ENCODE results near the gene SYNJ1. TPM values are rescaled to one million over a fixed set of nuclear protein-coding genes. Genes with fewer than 3 reads are reported as not detected.

SYNJ1 gene
- total RNA-seq, 1 donor from 2014 or later, result 24.8 TPM

DNA sequence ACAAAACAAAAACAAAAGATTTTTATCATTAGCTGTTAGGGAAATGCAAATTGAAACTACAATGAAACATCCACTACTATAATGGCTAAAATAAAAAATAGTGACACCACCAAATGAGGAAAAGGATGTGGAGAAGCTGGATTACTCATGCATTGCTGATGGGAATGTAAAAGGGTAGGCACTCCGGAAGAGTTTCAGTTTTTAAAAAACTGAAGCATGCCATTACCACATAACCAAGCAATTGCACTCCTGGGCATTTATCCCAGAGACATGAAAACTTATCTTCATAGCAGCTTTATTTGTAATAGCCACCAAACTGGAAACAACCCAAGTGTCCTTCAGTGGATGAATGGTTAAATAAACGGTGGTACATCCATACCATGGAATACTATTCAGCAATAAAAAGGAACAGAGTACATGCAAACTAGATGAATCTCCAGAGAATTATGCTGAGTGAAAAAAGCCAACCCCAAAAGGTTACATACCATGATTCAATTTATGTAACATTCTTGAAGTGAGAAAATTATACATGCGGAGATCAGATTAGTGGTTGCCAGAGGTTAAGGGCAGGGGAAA lies 101.1 kb downstream of the SYNJ1 start:
- intact Hi-C loops (cut with micrococcal nuclease), result no loop called here

- intact Hi-C loops (cut with micrococcal nuclease), result loop anchor here (10.0 kb wide), 1 partner anchor 647 kb away; the partner anchor contains the start of gene IL10RB
Observed at GRCh38 chr21:32618218-32618617, 109.6 kb downstream of the SYNJ1 start.

DNA sequence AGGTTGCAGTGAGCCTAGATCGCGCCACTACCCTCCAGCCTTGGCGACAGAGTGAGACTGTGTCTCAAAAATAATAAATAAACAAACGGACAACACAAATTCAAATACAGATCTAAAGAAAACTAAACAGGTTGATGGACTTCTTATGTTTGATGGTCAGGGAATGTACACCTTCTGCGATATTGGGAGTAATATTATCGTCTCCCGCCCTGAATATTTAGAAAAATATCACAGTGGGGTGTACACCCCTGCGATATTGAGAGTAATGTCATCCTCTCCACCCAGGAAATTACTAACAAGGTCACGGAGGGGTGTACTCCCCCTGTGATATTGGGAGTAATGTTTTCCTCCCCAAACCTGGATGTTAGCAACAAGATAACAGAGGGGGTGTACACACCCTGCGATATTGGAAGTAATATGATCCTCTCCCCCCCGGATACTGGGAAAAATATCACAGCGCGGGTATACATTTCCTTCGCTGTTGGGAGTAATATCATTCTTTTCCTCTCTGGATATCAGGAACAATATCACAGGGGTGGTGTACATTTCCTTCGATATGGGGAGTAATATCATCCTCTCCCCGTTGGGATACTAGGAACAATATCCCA lies 114.3 kb downstream of the SYNJ1 start:
- intact Hi-C loops (cut with micrococcal nuclease), result loop anchor here (2.0 to 10.0 kb wide), 5 partner anchors 43 to 929 kb away; partner anchors contain the start of genes GART, IFNAR1, IL10RB and SCAF4

DNA sequence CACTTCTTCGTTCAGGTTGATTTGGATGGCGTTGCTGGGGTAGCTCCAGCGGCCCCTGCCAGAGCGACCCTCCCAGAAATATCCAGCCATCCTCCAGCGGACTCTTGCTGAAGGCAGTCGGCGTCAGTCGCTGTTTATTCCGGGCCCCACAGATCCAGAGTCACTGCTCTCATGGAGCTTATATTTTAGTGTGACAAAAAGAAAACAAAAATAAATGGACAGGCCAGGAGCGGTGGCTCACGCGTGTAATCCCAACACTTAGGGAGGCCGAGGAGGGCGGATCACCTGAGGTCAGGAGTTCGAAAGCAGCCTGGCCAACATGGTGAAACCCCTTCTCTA lies 114.8 kb downstream of the SYNJ1 start:
- intact Hi-C loops (cut with micrococcal nuclease), result loop anchor here (1.0 to 10.0 kb wide), 11 partner anchors 12 to 1029 kb away; partner anchors contain the start of genes GART, IFNAR1, IL10RB and ITSN1

DNA sequence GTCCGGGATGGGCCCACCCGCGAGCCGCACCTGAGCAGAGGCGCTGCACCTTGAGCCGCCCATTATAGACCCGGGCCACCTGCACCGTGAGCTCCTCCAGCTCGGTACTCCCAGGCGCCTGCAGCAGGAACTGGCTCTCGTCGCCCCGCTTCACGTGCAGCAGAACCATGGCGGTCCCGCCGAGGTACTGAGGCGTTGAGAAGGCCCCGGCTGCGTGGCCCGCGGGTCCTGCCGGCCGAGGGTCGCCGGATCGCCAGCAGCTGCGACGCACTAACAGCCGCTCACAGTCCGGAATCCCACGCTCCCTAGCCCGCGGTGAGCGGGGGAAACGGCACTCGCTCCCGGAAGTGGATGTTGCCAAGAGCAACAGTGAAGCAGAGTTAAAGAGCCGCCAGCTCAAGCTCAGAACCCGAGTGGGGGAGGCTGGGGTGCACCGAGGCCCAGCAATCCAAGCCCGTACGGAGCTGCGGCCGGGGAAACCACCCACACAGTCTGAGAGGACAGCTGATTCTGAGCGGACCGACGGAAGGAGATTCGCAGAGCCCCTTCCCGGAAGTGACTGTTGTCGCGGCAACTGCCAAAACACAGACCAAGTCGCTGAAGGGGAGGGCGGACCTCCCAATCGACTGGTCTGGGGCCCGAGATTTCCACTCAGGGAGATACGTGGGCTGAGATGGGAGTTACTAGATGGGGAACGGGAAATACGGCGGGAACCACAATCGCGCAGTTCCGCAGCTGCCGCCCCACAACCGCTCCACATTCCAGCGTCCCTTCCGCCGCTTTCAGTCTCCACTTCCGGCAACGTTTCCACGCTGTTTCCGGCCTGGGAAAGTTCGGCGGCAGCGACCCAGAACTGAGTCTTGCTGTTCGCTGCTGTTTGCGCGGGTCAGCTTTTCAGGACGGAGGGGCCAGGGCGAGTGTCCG lies 115.5 kb downstream of the SYNJ1 start, which contains the start of gene CFAP298:
TSS of gene CFAP298 (minus strand) at position 303 of the 924 bp plus-strand sequence. CDS start at position 169, 134 bp downstream.
- intact Hi-C loops (cut with micrococcal nuclease), result loop anchor here (1.0 to 10.0 kb wide), 11 partner anchors 11 to 1030 kb away; partner anchors contain the start of genes GART, IFNAR1, IL10RB and ITSN1

DNA sequence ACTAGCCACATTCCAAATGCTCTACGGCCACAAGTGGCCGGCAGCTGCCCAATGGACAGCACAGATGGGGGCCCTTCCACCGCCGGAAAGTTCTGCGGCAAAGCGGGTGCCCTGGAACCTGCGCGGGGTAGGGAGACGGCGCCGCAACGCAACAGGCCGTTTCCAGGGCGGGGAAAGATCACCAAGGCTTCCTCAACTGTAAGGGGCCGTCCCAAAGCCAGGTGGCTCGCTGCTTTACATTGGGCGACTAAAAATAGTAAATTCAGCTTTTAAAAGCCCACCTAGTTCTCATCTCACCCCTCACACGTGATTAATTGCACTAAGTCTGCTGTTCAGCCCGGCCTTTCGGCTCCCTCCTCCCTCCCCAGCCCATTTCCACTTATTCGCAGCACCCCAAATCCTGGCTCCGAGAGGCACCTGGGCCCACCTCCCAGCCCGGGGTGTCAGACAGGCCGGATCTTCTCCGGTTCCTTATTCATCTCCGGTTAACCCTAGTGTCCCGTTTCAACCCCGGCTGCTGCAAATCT lies 116.3 kb downstream of the SYNJ1 start:
- intact Hi-C loops (cut with micrococcal nuclease), result loop anchor here (5.0 to 10.0 kb wide), 2 partner anchors 653 to 711 kb away; partner anchors contain the start of genes IFNAR1 and IL10RB

GRCh38 chr21:32610940-32611339 lies 116.9 kb downstream of the SYNJ1 start:
- intact Hi-C loops (cut with micrococcal nuclease), result loop anchor here (5.0 to 10.0 kb wide), 2 partner anchors 654 to 711 kb away; partner anchors contain the start of genes IFNAR1 and IL10RB

DNA sequence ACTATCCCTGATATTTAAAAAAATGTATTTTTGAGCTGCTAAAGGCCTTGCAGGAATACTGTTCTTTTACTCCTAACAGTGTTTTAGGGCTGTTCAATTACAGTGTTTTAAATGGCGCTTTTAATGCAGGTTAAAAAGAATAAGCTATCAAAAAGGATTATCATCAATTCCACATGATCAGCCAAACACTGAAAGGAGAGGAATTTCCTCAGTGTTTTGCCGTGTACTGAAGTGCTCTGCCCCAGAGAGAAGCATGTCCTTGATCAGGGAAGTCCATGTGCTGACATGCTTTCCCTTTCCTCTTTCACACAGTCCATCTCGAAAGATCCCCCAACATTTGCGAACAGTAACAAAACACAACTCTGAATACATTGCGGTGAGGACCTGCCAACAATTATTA lies 119.0 kb downstream of the SYNJ1 start:
- intact Hi-C loops (cut with micrococcal nuclease), result no loop called here

GRCh38 chr21:32605469-32605868 lies 122.3 kb downstream of the SYNJ1 start:
- intact Hi-C loops (cut with micrococcal nuclease), result no loop called here

GRCh38 chr21:32604464-32604863 lies 123.3 kb downstream of the SYNJ1 start:
- intact Hi-C loops (cut with micrococcal nuclease), result no loop called here

GRCh38 chr21:32603131-32603530 lies 124.7 kb downstream of the SYNJ1 start:
- intact Hi-C loops (cut with micrococcal nuclease), result no loop called here

- intact Hi-C loops (cut with micrococcal nuclease), result no loop called here
Observed at GRCh38 chr21:32602099-32602498, 125.7 kb downstream of the SYNJ1 start.

DNA sequence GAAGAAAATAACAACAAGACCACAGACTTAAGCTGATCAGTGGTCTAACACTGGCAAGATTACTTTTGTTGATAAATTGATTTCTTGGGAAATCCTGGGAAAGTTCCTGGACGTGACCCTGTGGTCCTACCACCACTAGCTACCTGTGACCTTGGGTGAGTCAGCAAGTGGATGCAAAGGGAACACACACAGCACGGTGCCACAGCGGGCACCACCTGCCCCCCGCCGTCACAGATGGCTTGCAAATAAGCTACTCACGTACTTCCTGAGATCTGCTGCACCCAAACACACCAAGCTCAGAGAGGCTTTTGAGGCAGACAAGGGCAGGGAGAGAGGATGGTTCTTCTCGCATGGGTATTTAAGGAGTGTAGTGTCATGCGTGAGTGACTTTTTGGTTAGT lies 128.3 kb downstream of the SYNJ1 start:
- intact Hi-C loops (cut with micrococcal nuclease), result no loop called here

GRCh38 chr21:32599091-32599490 lies 128.7 kb downstream of the SYNJ1 start:
- intact Hi-C loops (cut with micrococcal nuclease), result no loop called here

DNA sequence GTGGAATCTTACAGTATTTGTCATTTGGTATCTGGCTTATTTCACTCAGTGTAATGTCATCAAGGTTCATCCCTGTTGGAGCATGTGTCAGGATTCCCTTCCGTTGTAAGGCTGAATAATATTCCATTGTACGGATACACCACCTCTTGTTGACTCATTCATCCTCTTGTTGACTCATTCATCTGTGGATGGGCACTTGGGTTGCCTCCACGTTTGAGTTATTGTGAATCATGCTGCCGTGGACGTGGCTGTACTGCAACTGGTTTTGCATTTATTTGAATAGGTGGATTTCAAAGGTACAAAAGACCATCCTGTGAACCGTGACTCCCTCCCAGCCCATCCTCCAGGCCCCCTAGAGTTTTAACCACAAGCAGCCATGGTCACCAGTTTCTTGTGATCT lies 130.6 kb downstream of the SYNJ1 start:
- intact Hi-C loops (cut with micrococcal nuclease), result no loop called here

DNA sequence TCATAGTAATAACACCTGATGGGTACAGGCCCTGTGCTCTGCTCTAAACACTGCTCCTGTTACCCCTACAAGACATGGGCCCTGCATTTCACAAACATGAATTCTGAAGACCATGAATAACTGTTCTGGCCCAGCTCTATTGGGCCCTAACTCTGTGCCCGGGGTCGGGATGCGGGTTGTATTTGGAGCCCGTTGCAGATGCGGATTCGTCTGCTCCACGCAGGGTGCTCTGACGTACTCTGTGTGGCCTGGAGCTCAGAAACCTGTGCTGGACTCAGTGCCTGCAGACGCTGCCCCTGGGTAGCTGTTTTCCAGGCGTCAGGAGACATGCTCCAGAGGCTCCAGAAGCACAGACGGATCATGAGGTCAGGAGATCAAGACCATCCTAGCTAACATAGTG lies 132.4 kb downstream of the SYNJ1 start:
- intact Hi-C loops (cut with micrococcal nuclease), result no loop called here

DNA sequence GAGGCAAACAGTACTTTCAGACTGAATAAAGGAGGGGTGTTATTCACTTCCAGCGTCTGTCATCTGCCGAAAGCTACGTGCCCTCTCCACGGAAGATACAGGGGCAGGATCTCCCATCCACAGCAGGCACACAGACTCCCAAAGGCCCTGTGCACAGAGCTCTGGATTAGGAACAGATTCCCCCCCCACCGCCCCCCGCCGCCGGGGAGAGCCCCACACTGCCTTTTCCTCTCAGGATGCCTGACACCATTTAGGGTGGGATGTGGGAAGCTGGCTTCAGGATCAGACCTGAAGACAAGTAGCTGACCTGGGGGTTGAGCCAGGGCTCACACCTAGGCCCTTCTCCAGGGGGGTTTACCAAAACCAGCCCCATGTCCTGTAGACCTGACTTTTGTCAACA lies 134.1 kb downstream of the SYNJ1 start:
- intact Hi-C loops (cut with micrococcal nuclease), result no loop called here

GRCh38 chr21:32592929-32593502 lies 134.8 kb downstream of the SYNJ1 start:
- intact Hi-C loops (cut with micrococcal nuclease), result no loop called here

GRCh38 chr21:32590130-32590529 lies 137.7 kb downstream of the SYNJ1 start:
- intact Hi-C loops (cut with micrococcal nuclease), result no loop called here

DNA sequence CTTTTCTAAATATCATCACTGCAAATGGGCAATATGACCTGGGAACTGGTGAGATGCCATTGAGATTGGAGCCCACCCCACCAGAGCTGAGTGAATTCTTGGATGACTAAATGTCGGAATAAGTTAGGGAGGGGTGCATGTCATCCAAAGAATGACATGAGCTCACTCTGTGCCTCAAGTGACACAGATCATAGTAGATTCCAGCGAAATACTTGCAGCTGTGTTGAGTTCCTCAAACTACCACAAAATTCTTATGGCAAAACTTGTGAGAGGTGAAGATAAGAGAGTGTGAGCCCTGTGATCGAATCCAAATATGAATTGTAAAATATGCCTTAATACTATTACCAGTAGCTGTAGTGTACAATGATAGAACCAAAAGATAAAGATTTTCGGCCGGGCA lies 140.2 kb downstream of the SYNJ1 start:
- intact Hi-C loops (cut with micrococcal nuclease), result no loop called here

DNA sequence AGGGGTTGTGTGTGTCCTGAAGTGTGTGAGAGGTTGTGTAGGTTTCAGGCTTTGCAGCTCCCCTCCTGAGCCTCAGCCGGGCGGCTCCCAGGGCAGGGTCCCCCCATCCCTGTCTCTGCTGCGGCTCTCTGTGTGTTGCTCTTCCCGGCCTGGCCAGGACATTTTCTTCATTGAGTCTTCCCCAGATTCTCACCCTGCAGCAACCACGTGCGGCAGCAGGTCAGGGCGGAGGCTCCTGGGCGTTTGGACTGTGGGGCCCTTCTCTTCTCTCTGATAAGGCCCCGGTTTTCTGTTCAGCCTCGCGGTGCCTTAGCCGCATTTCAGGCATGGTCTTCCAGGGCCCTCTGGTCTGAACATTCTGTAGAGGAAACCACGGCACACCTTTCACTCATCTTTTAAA lies 140.7 kb downstream of the SYNJ1 start:
- intact Hi-C loops (cut with micrococcal nuclease), result no loop called here
